Daoy (cell line): ENCODE results near the gene HLA-DOB. TPM values are rescaled to one million over a fixed set of nuclear protein-coding genes. Genes with fewer than 3 reads are reported as not detected.

Experiments
- DNase-seq: peaks from one replicate; pipeline ENCODE4 v3.0.0-alpha.2; 2015; ENCODE audit warnings: low read depth
- total RNA-seq: library from RNA; depleted of rRNA; stranded (reverse); fragments of >200 nt; shearing (Covaris generic); gene quantifications from 2 replicates; pipeline ENCODE4 v1.2.3, GENCODE V29; 2014; rRNA removed

Gene HLA-DOB
- total RNA-seq = 0.63 TPM in 1 of 2 replicates, not detected in the other

GRCh38 chr6:32816746-32817204 is at the start of gene HLA-DOB:
TSS of gene HLA-DOB (minus strand) at chr6:32817002. CDS start at chr6:32816951, 51 bp downstream.
- DNase-seq = no peak

- no peak for DNase-seq
Measured at GRCh38 chr6:32865724-32866443, 49.1 kb upstream of the HLA-DOB start.

- no peak for DNase-seq
Measured at GRCh38 chr6:32862725-32863124, 45.9 kb upstream of the HLA-DOB start.

DNA sequence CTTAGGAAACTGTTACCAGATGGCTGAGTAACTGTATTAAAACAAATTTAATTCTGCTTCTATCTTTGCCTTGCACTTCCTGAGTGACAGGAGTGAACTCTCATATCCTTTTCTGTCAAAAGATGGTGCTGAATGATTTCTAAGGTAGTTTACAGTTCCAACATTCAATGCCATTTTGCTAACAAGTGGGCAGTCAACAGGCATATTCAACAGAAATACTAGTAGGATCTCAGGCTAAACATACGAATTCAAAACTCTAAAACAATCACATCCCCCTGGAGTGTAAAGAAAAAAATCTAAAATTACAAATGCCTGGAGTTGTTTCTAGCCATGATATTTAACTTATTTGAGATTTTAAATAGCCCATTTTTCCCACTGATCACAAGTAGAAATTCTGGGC is 43.9 kb upstream of the HLA-DOB start:
- no peak for DNase-seq

DNA sequence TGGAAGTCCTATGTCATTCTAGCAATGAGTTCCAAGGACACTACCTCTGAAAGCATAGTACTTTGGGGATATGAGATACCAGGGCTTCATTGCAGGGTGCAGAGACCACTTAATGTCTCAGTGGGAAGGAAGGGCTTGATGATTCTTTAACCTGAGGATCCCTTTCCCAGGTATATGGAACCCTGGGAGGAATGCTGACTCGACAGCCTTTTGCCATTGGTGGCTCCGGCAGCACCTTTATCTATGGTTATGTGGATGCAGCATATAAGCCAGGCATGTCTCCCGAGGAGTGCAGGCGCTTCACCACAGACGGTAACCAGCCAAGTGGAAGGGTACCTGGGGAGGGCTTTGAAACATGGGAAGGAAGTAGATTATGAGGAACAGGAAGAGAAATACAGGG is 41.4 kb upstream of the HLA-DOB start:
- DNase-seq = no peak

GRCh38 chr6:32857156-32857891 is 40.5 kb upstream of the HLA-DOB start:
- no peak for DNase-seq

- no peak for DNase-seq
Measured at GRCh38 chr6:32855467-32856174, 38.8 kb upstream of the HLA-DOB start.

DNA sequence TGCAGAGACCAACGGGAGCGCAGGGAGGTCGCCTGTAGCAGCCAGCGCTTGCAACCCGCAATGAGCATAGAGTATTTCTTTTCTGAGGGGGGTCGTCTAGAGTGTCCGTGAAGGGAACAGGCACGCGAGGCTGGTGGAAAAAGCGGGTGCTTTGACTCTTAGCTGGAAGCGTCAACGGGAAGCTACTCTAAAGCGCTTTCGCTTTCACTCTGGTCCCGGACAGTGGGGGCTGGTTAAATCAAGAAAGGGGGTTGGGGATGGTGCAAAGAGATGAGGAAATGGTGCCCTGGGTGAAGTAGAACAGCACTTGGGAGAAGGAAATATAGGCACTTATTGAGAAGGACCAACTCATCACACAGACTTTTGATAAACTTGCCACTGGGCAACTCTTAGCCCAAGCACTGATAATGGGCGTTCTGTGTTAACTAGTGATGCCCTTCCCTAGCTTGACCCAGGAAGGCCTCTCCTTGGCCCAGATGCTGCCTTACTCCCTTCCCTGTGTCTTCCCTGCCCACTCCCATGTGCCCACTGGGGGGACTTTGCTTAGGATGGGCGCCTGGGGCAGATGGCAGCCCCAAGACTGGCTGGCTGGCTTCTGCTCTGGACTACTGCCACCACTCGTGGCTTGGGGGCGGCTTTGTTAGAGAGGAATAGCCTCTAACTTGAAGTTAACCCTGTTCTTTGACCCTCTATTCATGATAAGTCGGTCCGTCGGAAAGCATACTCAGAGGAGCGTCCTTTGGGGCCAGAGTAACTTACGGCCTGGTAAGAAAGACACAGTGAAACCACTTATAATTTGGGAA is 37.8 kb upstream of the HLA-DOB start:
- DNase-seq = peak; percentile 70

DNA sequence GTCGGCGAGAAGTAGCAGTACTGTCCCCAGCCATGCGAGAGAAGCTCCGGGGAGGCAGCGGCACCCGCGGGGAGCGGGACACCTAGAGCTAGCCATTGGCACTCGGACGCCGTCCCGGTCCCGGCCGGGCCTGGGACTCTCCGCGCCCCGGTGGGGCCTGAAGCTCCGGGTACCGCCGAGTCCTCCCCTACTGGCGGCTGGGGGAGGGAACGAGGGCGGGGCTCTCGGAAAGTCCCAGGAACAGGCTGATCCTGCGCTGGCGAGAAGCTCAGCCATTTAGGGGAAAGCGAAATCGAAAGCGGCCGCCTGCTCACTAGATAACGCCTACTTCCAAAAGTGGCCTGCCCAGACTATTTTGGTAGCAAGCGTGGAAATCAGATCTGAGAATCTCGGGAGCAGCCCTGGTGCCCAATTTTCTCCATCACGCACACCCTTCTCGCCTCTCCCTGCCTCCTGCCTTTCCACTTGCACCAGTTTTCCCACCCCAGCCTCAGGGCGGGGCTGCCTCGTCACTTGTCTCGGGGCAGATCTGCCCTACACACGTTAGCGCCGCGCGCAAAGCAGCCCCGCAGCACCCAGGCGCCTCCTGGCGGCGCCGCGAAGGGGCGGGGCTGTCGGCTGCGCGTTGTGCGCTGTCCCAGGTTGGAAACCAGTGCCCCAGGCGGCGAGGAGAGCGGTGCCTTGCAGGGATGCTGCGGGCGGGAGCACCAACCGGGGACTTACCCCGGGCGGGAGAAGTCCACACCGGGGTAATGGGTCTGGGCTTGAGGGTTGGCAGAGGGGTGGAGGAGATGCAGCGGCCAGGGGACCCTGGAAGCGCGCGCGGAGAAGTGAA is 37.0 kb upstream of the HLA-DOB start, which contains the start of the genes PSMB9 and TAP1:
TSS of gene PSMB9 (plus strand) at position 652 of the 835 bp plus-strand sequence. CDS start at position 690, 38 bp downstream.
TSS of gene TAP1 (minus strand) at position 164 of the 835 bp plus-strand sequence. CDS start at position 96, 68 bp downstream.
- peak; percentile 97 for DNase-seq

GRCh38 chr6:32852844-32853540 is 36.2 kb upstream of the HLA-DOB start:
- peak; percentile 58 for DNase-seq

DNA sequence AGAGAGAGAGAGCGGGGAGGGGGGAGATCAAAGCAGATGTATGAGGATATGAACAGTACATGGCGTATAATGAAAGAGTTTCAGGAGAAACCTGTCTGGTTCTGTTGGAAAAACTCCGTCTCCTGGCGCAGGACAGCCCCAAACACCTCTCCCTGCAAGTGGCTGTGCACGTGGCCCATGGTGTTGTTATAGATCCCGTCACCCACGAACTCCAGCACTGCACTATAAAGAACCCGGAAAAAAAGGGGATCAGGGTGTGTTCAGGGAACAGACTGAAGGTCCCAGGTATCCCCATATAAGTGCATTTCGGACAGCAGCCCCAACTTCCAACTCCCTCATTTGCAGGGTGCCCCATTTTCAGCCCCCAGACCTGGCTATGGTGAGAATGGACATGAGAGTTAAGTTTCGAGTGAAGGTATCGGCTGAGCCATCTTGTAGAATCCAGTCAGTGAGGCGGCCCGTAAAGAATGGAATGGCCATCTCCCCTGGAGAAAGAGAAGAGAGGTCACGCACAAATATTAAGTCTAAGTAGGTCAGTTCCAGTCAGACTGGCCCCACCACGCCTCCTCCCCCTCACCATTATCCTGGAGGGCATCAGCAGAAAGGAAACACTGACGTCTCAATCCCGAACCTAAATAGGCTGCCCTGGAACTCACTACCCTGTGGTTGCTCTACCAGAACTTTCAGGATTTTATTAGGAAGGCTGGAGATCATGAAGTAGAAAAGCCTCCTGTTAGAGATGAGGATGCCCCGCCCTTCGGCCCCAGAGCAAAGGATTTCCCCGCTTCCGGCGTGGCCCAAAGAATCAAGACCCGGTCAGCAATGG is 35.4 kb upstream of the HLA-DOB start:
- peak; percentile 36 for DNase-seq

GRCh38 chr6:32851025-32851424 is 34.2 kb upstream of the HLA-DOB start:
- no peak for DNase-seq

- DNase-seq = no peak
Measured at GRCh38 chr6:32849126-32849525, 32.3 kb upstream of the HLA-DOB start.

DNA sequence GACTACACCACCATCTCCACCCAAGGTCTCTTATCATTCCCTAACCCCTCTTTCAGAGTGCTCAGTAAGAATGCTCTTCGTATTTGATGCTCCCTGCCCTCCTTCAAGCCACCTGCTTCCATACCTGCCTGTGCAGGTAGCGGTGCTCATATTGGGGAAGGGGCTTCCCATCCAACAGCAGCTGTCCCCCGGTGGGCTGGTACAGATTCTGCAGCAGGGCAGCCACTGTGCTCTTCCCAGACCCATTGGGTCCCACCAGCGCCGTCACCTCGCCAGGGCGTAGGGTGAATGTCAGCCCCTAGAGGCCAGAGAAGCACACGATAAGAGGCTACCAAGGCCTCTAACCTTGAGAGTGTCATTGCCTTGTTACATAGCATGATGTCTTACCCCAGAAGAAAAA is 31.0 kb upstream of the HLA-DOB start:
- no peak for DNase-seq

GRCh38 chr6:32847004-32847403 is 30.2 kb upstream of the HLA-DOB start:
- no peak for DNase-seq

GRCh38 chr6:32845384-32845884 is 28.6 kb upstream of the HLA-DOB start:
- DNase-seq = no peak

- DNase-seq = no peak
Measured at GRCh38 chr6:32844839-32845383, 28.1 kb upstream of the HLA-DOB start.
